ENCODE results near the gene RNU6-1. TPM values are rescaled to one million over a fixed set of nuclear protein-coding genes. Genes with fewer than 3 reads are reported as not detected.

The RNU6-1 gene
- total RNA-seq (not detected), polyA plus RNA-seq (not detected)

DNA sequence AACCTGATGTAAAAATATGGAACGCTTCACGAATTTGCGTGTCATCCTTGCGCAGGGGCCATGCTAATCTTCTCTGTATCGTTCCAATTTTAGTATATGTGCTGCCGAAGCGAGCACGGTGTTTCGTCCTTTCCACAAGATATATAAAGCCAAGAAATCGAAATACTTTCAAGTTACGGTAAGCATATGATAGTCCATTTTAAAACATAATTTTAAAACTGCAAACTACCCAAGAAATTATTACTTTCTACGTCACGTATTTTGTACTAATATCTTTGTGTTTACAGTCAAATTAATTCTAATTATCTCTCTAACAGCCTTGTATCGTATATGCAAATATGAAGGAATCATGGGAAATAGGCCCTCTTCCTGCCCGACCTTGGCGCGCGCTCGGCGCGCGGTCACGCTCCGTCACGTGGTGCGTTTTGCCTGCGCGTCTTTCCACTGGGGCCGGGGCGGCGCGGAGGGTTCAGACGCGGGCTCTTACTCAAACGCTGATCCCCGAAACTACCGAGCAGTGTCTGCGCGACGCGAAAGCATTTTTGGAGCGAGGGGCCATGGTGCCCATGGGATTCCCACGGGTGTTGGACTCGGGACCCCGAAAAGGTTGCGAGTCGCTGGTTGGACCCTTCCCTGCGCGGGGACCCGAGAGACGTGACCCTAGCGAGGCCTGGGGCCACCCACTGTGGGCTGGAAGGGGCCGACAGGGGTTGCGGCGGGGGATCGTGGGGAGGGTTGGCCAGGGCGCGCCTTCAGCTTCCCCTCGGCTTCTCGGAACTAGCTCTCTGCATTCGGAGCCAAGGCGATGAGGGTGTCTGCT is at the start of gene RNU6-1:
TSS of gene RNU6-1 (minus strand) at position 117 of the 820 bp plus-strand sequence.
- FAIRE-seq = peak; percentile 80
- no peak for TF ChIP-seq CTCF (IDR thresholded peaks at IDR 0.05)
- H3K4me3 ChIP-seq = peak within 1 kb of the TSS; percentile 82 to 95 (median 93)
- 0 to 1% methylated on average over 56 to 62 of the region's 62 CpGs for WGBS, 2 donors
- peak within 1 kb of the TSS; percentile 91 to 99 (median 96) for H3K27ac ChIP-seq
- no peaks in the 10 kb centered on the region for H3K9me3 ChIP-seq
- intact Hi-C loops (cut with DNase I) = loop anchor here in 2 of 3 donors (5.0 to 10.0 kb wide), 2 partner anchors 375 to 893 kb away; no protein-coding TSS in a partner anchor
- peak; percentile 90 to 96 (median 93) for DNase-seq
- ATAC-seq = peak; percentile 88 to 95 (median 93)
- no peaks in the 10 kb centered on the region for H3K36me3 ChIP-seq
- H3K27me3 ChIP-seq = no peaks in the 10 kb centered on the region
- H3K4me1 ChIP-seq = peaks cover 0 to 14% (median 4%) of the 10 kb centered on the region in 3 donors

GRCh38 chr15:67887776-67888175 is 47.9 kb upstream of the RNU6-1 start:
- FAIRE-seq (no peak), ATAC-seq (no peak), DNase-seq (no peak)
- intact Hi-C loops (cut with DNase I) = no loop called here
- Histone ChIP-seq H3K4me1 (peaks cover 0 to 12% (median 0%) of the 10 kb centered on the region in 3 donors), H3K4me3 (no peak overlapping the region), H3K27ac (no peak overlapping the region), H3K36me3 (no peaks in the 10 kb centered on the region), H3K9me3 (no peaks in the 10 kb centered on the region), H3K27me3 (no peaks in the 10 kb centered on the region)
- no peak for TF ChIP-seq CTCF (IDR thresholded peaks at IDR 0.05)
- WGBS, 2 donors = 96 to 100% methylated on average over 2 of the region's 2 CpGs

DNA sequence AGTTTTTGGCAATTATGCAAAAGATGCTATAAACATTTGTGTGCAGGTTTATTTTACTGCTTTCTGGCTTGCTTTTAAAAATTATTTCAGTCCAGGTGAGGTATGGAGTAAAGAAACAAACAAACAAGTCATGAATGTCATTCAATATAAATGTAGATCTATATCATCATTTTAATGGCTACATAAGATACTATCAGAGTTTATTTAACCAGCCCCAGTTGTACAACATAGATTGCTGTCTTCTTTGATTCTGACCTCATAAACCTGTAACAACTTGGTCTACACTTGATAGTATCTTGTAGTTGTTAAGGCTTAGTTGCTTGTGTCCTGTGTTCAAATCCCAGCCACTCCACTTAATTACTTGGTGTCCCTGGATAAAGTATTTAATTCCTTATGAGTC is 46.0 kb upstream of the RNU6-1 start:
- Histone ChIP-seq H3K9me3 (no peaks in the 10 kb centered on the region), H3K4me1 (peaks cover 0 to 10% (median 0%) of the 10 kb centered on the region in 3 donors), H3K4me3 (no peak overlapping the region), H3K27me3 (no peaks in the 10 kb centered on the region), H3K36me3 (no peaks in the 10 kb centered on the region), H3K27ac (no peak overlapping the region)
- TF ChIP-seq CTCF (IDR thresholded peaks at IDR 0.05) = no peak
- FAIRE-seq (no peak), ATAC-seq (no peak), DNase-seq (no peak)
- intact Hi-C loops (cut with DNase I) = no loop called here

- Histone ChIP-seq H3K9me3 (no peaks in the 10 kb centered on the region), H3K4me1 (peaks cover 0 to 11% (median 0%) of the 10 kb centered on the region in 3 donors), H3K36me3 (no peaks in the 10 kb centered on the region), H3K27ac (peak overlapping the region; percentile 17 to 88 (median 70)), H3K4me3 (peak overlapping the region; percentile 19 to 54 (median 34)), H3K27me3 (no peaks in the 10 kb centered on the region)
- 56 to 57% methylated on average over 7 of the region's 7 CpGs for WGBS, 2 donors
- DNase-seq (peak in 1 of 6 donors; percentile 5), ATAC-seq (no peak), FAIRE-seq (no peak)
- intact Hi-C loops (cut with DNase I) = no loop called here
- no peak for TF ChIP-seq CTCF (IDR thresholded peaks at IDR 0.05)
These were observed 45.3 kb upstream of the RNU6-1 start for GRCh38 chr15:67885175-67885523.
